HG03196 (cell line): Measurements from ENCODE around the gene ASMTL.
"Not testable (repeated sequence)": the region's sequence is repeated elsewhere in the genome, so short reads cannot be mapped to it uniquely, and the experiment has no call there.

Experiments
- ATAC-seq: cut with Tn5 transposase; IDR thresholded peaks from one replicate; pipeline ENCODE4 v1.9.1; 2021; ENCODE audit not compliant: unreplicated experiment

The ASMTL gene

DNA sequence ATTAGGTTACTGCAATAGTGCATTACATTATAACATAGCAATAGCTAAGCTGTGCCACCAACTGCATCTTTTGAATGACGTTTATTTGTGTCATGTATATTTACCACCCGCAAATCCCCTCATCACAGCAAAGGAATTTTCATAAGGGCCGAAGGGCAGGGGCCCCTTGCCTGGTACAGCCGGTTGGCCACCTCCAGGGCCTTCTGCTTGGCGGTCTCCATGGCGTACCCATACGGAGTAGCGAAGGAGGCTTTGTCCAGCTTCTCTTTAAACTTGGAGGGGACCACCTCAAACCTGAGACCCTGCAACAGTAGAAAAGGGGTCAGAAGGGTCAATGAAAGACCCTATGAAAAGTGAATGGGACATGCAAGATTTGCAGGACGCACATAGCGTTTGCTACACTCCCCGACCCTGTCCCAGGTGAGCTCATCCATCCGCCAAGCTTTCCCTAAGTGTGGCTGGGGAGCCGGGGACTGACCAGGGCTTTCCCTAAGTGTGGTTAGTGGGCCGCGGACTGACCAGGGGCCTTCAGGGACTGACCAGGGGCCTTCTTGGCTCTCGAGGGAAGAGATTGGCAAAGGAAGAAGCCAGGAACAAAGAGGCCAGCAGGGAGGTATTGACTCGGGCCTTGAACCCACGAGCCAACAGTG, 10.6 kb downstream of the ASMTL start:
- no peak for ATAC-seq

GRCh38 chrX:1440506-1440905, 12.2 kb downstream of the ASMTL start:
- no peak for ATAC-seq

GRCh38 chrX:1435241-1435895, 17.3 kb downstream of the ASMTL start:
- no peak for ATAC-seq

DNA sequence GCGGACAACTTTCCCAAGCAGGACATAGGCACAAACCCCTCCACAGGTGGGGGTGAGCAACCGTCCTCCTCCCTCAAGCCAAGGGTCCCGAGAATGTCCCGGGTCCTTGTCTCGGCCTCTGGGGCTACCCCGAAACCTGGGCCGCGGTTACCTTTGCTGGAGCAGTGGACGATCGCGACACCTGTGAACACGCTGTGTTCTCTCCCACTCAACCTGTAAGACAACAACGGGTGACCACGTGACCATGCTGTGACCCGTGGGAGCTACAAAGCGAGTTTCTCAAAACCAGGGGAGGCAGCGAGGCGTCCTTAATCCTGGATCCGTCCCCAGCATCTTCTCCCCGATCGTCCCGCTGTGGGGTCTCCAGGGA, 17.9 kb downstream of the ASMTL start:
- no peak for ATAC-seq

- no peak for ATAC-seq
Observed at GRCh38 chrX:1433646-1434357, 18.9 kb downstream of the ASMTL start.

- no peak for ATAC-seq
Observed at GRCh38 chrX:1430451-1430850, 22.3 kb downstream of the ASMTL start.

GRCh38 chrX:1427756-1428155, 25.0 kb downstream of the ASMTL start:
- no peak for ATAC-seq

DNA sequence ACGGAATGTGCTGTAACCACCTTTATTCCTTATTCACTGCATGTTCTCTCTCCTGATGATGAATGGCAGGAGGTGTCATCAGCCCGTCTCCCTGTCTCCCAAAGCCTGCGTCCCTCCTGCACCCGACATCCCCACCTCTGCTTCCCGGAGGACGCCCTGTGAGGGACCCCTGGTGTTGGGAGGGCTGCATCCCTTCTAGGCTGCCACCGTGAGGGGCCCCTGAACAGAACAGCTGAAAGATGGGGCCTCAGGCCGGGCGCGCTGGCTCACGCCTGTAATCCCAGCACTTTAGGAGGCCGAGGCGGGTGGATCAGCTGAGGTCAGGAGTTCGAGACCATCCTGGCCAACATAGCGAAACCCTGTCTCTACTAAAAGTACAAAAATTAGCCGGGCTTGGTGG, 26.4 kb downstream of the ASMTL start:
- ATAC-seq: not testable (repeated sequence)

- ATAC-seq: no peak
Observed at GRCh38 chrX:1425381-1425780, 27.3 kb downstream of the ASMTL start.

- ATAC-seq: no peak
Observed at GRCh38 chrX:1424147-1424851, 28.4 kb downstream of the ASMTL start.

GRCh38 chrX:1423215-1423614, 29.5 kb downstream of the ASMTL start:
- ATAC-seq: no peak

- ATAC-seq: no peak
Observed at GRCh38 chrX:1422135-1422465, 30.6 kb downstream of the ASMTL start.

DNA sequence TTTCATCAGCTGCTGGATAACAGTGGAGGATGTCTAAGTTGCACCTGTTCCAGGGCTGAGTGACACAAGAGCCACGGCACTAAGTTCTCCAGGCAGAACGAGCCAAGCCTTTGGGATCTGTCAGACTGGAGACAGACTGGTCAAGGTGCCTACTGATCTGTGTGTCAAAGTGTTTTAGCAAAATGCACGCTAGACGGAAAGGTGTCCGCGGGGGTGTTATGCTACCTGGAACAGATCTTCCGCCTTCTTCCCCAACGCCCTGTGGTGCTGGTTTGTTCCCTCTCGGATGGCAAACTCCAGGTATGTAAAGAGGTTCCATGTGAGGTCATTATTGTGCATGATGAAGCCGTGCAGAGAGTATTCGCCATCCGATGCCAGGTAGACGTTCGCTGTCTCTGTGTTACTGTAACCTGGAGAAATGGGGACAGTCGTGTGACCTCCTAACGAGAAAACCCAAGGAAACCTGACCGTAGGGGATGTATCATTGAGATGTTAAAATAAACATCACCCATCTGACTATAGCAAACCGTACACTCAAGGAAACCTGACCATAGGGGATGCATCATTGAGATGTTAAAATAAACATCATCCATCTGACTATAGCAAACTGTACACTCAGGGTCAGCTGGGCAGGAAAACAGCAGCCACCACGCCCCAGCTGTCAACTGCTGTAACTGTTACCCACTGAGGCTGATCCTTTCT, 31.1 kb downstream of the ASMTL start:
- no peak for ATAC-seq

DNA sequence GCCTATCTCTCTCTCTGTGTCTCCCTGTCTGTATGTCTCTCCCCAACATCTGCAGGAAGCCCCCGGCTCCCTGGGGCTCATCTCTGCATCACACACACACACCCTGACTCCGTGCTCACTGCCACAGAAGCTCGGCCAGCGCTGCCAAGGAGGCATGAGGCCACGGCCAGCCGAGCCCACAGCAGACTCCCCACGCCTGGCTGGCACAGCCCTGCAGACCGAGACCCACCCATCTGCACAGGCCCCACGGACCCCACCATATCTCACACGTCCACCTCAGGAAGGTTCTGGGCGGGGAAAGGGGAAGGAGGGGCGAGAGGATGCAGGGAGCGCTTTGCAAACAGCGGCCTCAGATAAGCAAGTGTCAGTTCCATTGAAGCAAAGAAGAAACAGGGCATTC, 32.3 kb downstream of the ASMTL start:
- ATAC-seq: no peak

DNA sequence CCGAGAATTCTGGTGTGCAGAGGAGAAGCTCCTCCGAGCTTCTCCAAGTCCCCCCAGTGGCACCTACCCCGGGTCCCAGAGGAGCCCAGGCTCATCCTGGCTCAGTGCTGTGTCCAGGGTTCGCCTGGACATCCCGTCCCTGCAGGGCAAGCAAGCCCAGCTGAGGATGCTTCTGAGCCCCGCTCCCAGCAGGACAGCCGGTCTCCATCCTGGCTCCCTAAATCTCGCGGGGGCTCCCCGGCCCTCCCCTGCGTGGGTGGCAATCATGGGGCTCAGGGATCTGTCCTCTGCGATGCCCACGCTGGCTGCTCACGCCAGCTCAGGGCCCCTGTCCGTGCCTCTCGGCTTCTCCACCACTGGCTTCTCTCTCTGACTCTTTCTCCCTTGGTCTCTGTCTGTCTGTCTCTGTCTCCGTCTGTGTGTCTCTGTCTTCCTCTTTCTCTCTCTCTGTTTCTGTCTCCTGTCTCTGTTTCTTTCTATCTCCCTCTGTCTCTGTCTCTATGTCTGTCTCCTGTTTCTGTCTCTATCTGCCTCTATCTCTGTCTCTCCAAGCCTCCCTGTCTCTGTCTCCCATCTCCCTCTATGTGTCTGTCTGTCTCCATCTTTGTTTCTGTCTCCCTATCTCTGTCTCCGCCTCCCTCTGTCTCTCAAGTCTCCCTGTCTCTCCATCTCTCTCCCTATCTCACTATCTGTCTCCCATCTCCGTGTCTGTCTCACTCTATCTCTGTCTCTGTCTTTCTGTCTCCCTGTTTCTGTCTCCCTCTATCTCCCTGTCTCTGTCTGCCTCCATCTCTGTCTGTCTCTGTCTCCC, 33.0 kb downstream of the ASMTL start:
- no peak for ATAC-seq

GRCh38 chrX:1418901-1419544, 33.7 kb downstream of the ASMTL start:
- ATAC-seq: no peak

- no peak for ATAC-seq
Observed at GRCh38 chrX:1417921-1418771, 34.6 kb downstream of the ASMTL start.

GRCh38 chrX:1416965-1417760, 35.5 kb downstream of the ASMTL start:
- no peak for ATAC-seq
